ENCODE data around the gene EPHA5.

The EPHA5 gene

DNA sequence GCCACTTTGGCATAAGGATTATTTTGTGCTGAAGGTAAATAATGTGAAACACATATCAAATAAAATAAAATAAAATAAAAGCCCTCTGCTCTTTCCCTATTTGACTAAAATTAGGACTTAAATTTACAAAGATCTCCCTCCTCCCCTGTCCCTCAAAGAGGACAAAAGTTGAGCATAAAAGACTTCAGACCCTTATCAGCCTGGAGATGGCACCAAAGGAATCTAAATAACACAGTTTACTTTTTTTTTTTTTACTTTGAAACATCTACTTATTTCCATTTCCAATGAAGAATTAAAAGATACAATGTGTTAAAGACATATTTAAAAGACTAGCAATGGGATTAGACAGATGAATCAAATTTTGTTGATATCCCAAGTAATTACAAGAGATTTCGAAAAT lies 89.7 kb downstream of the EPHA5 start:
- no peak overlapping the region for H3K27ac Mint-ChIP-seq
- H3K36me3 Mint-ChIP-seq = no peaks in the 10 kb centered on the region
- no peaks in the 10 kb centered on the region for H3K27me3 Mint-ChIP-seq
- H3K4me1 Mint-ChIP-seq = no peaks in the 10 kb centered on the region
- no peak overlapping the region for H3K4me3 Mint-ChIP-seq
- no peak for ATAC-seq
- H3K9me3 Mint-ChIP-seq = peaks cover 3% of the 10 kb centered on the region

DNA sequence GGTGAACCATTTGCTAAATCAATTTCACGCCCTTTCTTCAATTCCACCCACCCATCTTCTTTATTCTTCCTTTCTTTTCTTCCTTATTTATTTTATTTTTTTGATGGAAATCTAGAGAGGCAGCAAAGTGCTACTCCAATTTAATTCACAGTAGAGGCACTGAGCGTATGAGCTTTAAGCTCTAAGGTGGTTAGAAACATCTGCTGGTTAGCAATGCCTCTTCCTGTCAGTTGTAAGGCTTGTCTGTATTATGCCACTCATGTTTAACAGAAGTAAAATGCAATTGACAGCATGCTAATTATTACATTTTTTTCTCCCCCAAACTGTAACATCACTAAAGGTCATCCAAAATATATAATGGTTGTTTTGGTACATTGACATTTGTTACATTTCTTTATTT lies 103.8 kb downstream of the EPHA5 start:
- Mint-ChIP-seq H3K4me1 (no peaks in the 10 kb centered on the region), H3K9me3 (no peaks in the 10 kb centered on the region), H3K27ac (no peak overlapping the region), H3K36me3 (no peaks in the 10 kb centered on the region), H3K4me3 (no peak overlapping the region), H3K27me3 (no peaks in the 10 kb centered on the region)
- ATAC-seq = no peak

DNA sequence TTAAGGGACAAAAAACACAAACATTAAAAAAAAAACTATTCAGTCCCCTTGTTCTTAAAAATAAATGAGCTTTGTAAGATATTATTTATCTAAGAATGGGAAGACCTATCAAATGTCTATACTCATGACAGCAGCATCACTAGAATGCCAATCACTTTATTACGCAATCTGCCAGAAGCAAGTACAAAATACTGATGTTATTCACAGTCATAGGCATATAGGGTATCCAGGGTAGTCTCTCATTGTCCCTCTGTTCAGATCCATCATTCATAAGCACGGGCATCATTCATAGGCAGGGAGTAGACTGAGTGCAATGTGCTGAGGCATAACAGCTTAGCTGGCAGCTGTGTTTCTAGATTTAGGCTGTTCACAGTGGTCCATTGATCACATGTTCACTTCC lies 109.1 kb downstream of the EPHA5 start:
- no peaks in the 10 kb centered on the region for H3K27me3 Mint-ChIP-seq
- no peak overlapping the region for H3K27ac Mint-ChIP-seq
- no peaks in the 10 kb centered on the region for H3K4me1 Mint-ChIP-seq
- no peak overlapping the region for H3K4me3 Mint-ChIP-seq
- ATAC-seq = no peak
- H3K9me3 Mint-ChIP-seq = no peaks in the 10 kb centered on the region
- H3K36me3 Mint-ChIP-seq = no peaks in the 10 kb centered on the region

DNA sequence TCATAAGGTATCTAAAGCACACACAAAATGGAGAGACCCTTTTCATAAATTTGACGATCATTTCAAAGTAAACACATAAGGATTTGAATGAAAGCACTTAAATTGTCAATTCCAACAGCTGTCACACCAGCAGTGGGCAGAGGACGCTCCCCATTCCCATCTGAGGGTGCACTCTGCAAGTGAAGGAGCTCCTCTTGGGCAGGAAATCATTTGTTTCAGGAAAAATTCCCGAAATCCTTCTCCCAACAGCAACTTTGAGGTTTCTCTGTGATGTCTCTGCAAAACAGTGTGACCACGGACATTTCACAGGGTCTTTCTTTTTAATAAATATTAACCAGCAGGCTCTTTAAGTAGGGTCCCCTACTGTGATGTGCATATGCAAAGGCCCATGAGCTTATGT lies 111.0 kb downstream of the EPHA5 start:
- Mint-ChIP-seq H3K4me3 (no peak overlapping the region), H3K4me1 (no peaks in the 10 kb centered on the region)
- ATAC-seq = no peak

GRCh38 chr4:65552057-65552456 lies 118.2 kb downstream of the EPHA5 start:
- no peak overlapping the region for H3K27ac Mint-ChIP-seq
- H3K9me3 Mint-ChIP-seq = no peaks in the 10 kb centered on the region
- H3K4me1 Mint-ChIP-seq = no peaks in the 10 kb centered on the region
- no peak for ATAC-seq
- no peaks in the 10 kb centered on the region for H3K27me3 Mint-ChIP-seq
- no peak overlapping the region for H3K4me3 Mint-ChIP-seq
- H3K36me3 Mint-ChIP-seq = no peaks in the 10 kb centered on the region

More for the DNA sequence above, 111.0 kb downstream of the EPHA5 start:
- Mint-ChIP-seq H3K27ac (no peak overlapping the region), H3K27me3 (no peaks in the 10 kb centered on the region), H3K36me3 (no peaks in the 10 kb centered on the region), H3K9me3 (no peaks in the 10 kb centered on the region)

DNA sequence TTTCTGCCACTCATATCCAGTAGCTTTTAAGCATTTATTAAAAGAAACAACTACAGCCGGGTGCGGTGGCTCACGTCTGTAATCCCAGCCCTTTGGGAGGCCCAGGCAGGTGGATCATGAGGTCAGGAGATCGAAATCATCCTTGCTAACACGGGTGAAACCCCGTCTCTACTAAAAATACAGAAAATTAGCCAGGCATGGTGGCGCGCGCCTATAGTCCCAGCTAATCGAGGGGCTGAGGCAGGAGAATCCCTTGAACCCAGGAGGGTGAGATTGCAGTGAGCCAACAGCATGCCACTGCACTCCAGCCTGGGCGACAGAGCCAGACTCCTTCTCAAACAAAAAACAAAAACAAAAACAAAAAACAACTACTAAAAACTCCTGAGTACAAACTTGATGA lies 119.8 kb downstream of the EPHA5 start:
- Mint-ChIP-seq H3K27me3 (no peaks in the 10 kb centered on the region), H3K27ac (no peak overlapping the region), H3K9me3 (no peaks in the 10 kb centered on the region), H3K4me1 (no peaks in the 10 kb centered on the region), H3K4me3 (no peak overlapping the region), H3K36me3 (no peaks in the 10 kb centered on the region)
- no peak for ATAC-seq

DNA sequence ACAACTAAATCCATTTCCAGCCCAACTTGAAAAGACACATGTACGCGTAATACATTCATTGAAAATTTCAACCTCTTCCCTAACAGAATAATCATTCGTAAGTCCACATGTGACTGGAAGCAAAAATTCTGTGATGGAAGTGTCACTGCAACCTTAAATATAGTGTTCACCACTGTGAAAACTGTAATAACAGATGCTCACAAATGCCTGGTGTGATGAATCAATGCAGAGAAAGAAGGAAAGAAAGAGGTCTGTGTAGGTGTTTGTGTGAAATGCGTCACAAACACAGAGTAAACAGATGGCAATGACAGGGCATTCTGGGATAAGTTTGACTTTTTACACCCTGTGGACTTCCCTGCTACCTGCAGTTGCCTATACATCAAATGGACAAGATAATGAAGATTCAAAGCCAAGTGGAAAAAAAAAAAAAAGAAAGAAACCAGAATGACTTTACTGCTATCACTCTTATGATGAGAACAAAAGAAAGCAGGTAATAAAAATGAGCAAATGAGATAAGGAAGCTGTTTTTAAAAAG lies 123.3 kb downstream of the EPHA5 start:
- Mint-ChIP-seq H3K9me3 (peaks cover 1% of the 10 kb centered on the region), H3K27ac (no peak overlapping the region), H3K27me3 (no peaks in the 10 kb centered on the region), H3K4me3 (no peak overlapping the region), H3K36me3 (no peaks in the 10 kb centered on the region), H3K4me1 (no peaks in the 10 kb centered on the region)
- no peak for ATAC-seq

DNA sequence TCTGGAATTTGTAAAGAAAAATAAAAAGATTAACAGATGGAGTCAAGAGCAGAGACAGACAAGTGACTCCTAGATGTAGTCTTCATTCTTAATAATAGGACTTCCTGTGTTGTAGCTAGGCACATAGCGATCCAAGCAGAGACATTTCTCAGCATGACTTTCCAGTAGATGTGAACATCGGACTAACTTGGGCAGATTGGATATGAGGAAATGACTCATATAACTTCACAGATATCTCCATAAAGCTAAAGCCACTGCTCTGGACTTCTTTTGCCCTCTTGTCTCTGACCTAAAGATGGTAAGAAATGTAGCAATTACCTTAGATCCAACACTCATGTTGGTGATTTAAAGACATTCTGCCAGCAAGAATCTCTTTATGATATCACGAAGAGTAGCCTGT lies 131.7 kb downstream of the EPHA5 start:
- Mint-ChIP-seq H3K9me3 (peaks cover 4% of the 10 kb centered on the region), H3K27me3 (no peaks in the 10 kb centered on the region), H3K4me3 (no peak overlapping the region), H3K36me3 (no peaks in the 10 kb centered on the region), H3K27ac (no peak overlapping the region), H3K4me1 (no peaks in the 10 kb centered on the region)
- ATAC-seq = no peak

- ATAC-seq = no peak
- Mint-ChIP-seq H3K4me3 (no peak overlapping the region), H3K36me3 (no peaks in the 10 kb centered on the region), H3K4me1 (no peaks in the 10 kb centered on the region), H3K27ac (no peak overlapping the region), H3K27me3 (no peaks in the 10 kb centered on the region), H3K9me3 (no peaks in the 10 kb centered on the region)
These were observed 135.2 kb downstream of the EPHA5 start for GRCh38 chr4:65535113-65535512.

DNA sequence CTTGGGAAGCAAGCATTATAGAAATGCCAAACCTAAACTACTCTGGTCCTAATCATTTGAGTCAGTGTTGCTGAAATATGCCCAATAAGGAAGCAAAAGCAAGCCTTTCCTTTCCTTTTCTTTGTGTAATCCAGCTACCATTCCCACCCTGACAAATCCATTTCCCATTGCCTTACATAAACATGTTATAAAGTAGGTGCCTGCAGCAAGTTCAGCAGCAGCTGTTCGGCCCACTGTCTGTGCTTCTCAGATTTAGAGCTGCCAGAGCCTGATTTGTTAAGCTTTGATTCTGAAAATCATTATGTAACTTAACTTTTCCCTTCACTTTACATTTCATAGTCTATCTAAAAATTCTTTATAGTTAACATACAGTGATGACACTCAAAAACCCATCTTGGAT lies 148.6 kb downstream of the EPHA5 start:
- no peaks in the 10 kb centered on the region for H3K36me3 Mint-ChIP-seq
- no peaks in the 10 kb centered on the region for H3K4me1 Mint-ChIP-seq
- H3K27ac Mint-ChIP-seq = no peak overlapping the region
- no peaks in the 10 kb centered on the region for H3K9me3 Mint-ChIP-seq
- H3K27me3 Mint-ChIP-seq = no peaks in the 10 kb centered on the region
- no peak for ATAC-seq
- H3K4me3 Mint-ChIP-seq = no peak overlapping the region

- Mint-ChIP-seq H3K4me3 (no peak overlapping the region), H3K9me3 (peaks cover 7% of the 10 kb centered on the region), H3K4me1 (no peaks in the 10 kb centered on the region), H3K27me3 (no peaks in the 10 kb centered on the region), H3K36me3 (no peaks in the 10 kb centered on the region), H3K27ac (no peak overlapping the region)
- no peak for ATAC-seq
These were observed 154.6 kb downstream of the EPHA5 start for GRCh38 chr4:65515646-65516045.

DNA sequence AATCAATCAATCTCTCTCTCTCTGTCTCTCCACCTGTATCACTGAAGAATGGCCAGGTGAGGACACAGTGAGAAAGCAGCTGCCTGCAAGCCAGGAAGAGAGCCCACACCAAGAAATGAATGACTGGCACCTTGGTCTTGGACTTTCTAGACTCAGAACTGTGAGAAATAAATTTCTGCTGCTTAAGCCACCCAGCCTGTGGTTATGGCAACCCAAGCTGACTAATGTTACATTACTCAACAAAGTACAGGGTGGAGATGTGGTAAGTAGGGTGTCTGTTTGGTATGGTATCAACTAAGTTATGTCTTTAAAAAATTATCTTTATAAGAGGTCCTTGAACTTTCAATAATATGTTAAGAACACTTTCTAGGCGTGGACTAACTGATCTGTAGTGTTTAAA lies 159.3 kb downstream of the EPHA5 start:
- peaks cover 7% of the 10 kb centered on the region for H3K9me3 Mint-ChIP-seq
- ATAC-seq = no peak

GRCh38 chr4:65508168-65508567 lies 162.1 kb downstream of the EPHA5 start:
- Mint-ChIP-seq H3K27me3 (no peaks in the 10 kb centered on the region), H3K27ac (no peak overlapping the region), H3K4me1 (no peaks in the 10 kb centered on the region), H3K4me3 (no peak overlapping the region), H3K9me3 (peaks cover 6% of the 10 kb centered on the region), H3K36me3 (no peaks in the 10 kb centered on the region)
- ATAC-seq = no peak

More for the DNA sequence above, 159.3 kb downstream of the EPHA5 start:
- Mint-ChIP-seq H3K36me3 (no peaks in the 10 kb centered on the region), H3K4me1 (no peaks in the 10 kb centered on the region), H3K27ac (no peak overlapping the region), H3K27me3 (no peaks in the 10 kb centered on the region), H3K4me3 (no peak overlapping the region)

DNA sequence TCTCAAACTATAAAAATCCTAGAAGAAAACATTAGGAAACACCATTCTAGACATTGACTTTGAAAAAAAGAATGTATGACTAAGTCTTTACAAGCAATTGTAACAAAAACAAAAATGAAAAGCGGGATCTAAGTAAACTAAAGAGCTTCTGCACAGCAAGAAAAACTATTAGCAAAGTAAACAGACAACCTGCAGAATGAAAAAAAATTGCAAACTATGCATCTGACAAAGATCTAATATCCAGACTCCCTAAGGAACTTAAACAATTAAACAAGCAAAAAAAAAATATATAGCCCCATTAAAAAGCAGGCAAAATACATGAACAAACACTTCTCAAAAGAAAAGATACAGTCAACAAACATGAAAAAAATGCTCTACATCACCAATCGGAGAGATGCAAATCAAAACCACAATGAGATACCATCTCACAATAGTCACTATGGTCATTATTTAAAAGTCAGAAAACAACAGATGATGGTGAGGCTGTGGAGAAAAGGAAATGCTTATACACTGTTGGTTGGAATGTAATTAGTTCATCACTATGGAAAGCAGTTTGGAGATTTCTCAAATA lies 168.1 kb downstream of the EPHA5 start:
- Mint-ChIP-seq H3K9me3 (peaks cover 3% of the 10 kb centered on the region), H3K4me3 (no peak overlapping the region), H3K27ac (no peak overlapping the region), H3K4me1 (no peaks in the 10 kb centered on the region), H3K27me3 (no peaks in the 10 kb centered on the region), H3K36me3 (no peaks in the 10 kb centered on the region)
- no peak for ATAC-seq

DNA sequence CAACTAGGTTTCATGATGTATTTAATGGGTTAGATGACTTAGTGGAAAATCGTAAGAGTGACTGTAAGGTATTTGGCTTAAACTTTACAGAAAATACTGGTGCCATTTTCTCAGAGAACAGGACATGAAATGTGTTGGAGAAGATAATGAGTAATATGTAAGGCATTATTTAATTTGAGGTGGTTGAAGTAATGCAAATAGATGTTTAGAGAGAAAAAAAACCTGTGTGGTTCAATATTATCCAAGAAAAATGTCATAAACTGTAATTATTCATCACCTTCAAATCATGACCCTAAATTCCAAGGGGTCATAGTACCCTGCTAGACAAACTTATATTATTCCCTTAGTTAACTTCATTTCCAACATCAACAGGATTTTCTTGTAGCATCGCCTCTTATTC lies 171.7 kb downstream of the EPHA5 start:
- no peaks in the 10 kb centered on the region for H3K27me3 Mint-ChIP-seq
- no peak overlapping the region for H3K4me3 Mint-ChIP-seq
- H3K27ac Mint-ChIP-seq = no peak overlapping the region
- H3K9me3 Mint-ChIP-seq = peaks cover 3% of the 10 kb centered on the region
- no peak for ATAC-seq
- H3K36me3 Mint-ChIP-seq = no peaks in the 10 kb centered on the region
- no peaks in the 10 kb centered on the region for H3K4me1 Mint-ChIP-seq

DNA sequence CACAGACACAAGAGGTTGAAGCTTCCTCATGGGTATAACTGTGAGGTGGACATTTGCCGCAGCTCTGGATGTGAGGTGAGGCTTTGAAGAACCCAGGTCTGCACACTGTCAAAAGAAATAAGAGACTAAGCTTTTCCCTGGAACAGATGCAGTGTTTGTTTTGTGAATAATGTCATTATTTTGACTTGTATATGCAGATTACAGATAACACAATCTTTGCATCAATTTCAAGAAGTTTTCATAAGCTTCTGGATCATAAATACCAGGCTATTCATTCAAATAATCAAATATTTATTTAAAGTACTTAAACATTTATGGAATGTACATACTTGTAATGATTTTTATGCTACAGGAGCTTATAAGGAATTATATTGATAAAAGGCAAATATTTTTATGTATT lies 174.8 kb downstream of the EPHA5 start:
- no peak overlapping the region for H3K27ac Mint-ChIP-seq
- H3K36me3 Mint-ChIP-seq = no peaks in the 10 kb centered on the region
- H3K4me1 Mint-ChIP-seq = no peaks in the 10 kb centered on the region
- H3K27me3 Mint-ChIP-seq = no peaks in the 10 kb centered on the region
- H3K9me3 Mint-ChIP-seq = peaks cover 3% of the 10 kb centered on the region
- no peak overlapping the region for H3K4me3 Mint-ChIP-seq
- ATAC-seq = no peak

- H3K4me1 Mint-ChIP-seq = no peaks in the 10 kb centered on the region
- H3K9me3 Mint-ChIP-seq = peaks cover 3% of the 10 kb centered on the region
- no peak overlapping the region for H3K4me3 Mint-ChIP-seq
- no peaks in the 10 kb centered on the region for H3K27me3 Mint-ChIP-seq
- H3K36me3 Mint-ChIP-seq = no peaks in the 10 kb centered on the region
- H3K27ac Mint-ChIP-seq = no peak overlapping the region
- ATAC-seq = no peak
These were observed 187.9 kb downstream of the EPHA5 start for GRCh38 chr4:65482410-65482809.
